Mucosa of rectum (tissue), 2 donors: ENCODE results near the gene TRPM3.

ENCODE experiments used
- H3K27ac ChIP-seq, 2 donors: one replicate each; pipeline ENCODE4 v1.7.0; 2013; ENCODE audit warnings: inconsistent platforms in 2 of 2, low read depth in 2 of 2, low read length in 2 of 2
- H3K27me3 ChIP-seq, 2 donors: one replicate each; pipeline ENCODE4 v1.7.0; 2013; ENCODE audit warnings: low read length in 2 of 2; ENCODE audit not compliant: control insufficient read depth in 2 of 2, insufficient read depth in 2 of 2
- H3K36me3 ChIP-seq, 2 donors: one replicate each; pipeline ENCODE4 v1.7.0; 2013; ENCODE audit warnings: low read length in 2 of 2; ENCODE audit not compliant: control insufficient read depth in 2 of 2, insufficient read depth in 2 of 2
- H3K4me1 ChIP-seq, 2 donors: one replicate each; pipeline ENCODE4 v1.7.0; 2013; ENCODE audit warnings: low read length in 2 of 2, mild to moderate bottlenecking in 1 of 2; ENCODE audit not compliant: control insufficient read depth in 2 of 2, insufficient read depth in 2 of 2
- H3K4me3 ChIP-seq, 2 donors: one replicate each; pipeline ENCODE4 v1.7.0; 2013; ENCODE audit warnings: low read length in 2 of 2
- H3K9ac ChIP-seq, 2 donors: one replicate each; pipeline ENCODE4 v1.7.0; 2013; ENCODE audit warnings: low read length in 2 of 2, low read depth in 1 of 2, mild to moderate bottlenecking in 1 of 2
- H3K9me3 ChIP-seq, 2 donors: one replicate each; pipeline ENCODE4 v1.7.0; 2013; ENCODE audit warnings: low read length in 2 of 2; ENCODE audit not compliant: control insufficient read depth in 2 of 2
- donor health status: healthy.
- donor health status: Normal muscosa, but diverticular disease.

The TRPM3 gene

GRCh38 chr9:71010258-71010657 lies 111.2 kb downstream of the TRPM3 start:
- H3K4me3 ChIP-seq, result no peak overlapping the region
- H3K9me3 ChIP-seq, result no peaks in the 10 kb centered on the region
- H3K9ac ChIP-seq, result no peak overlapping the region
- no peaks in the 10 kb centered on the region for H3K36me3 ChIP-seq
- no peaks in the 10 kb centered on the region for H3K4me1 ChIP-seq
- no peaks in the 10 kb centered on the region for H3K27me3 ChIP-seq
- no peak overlapping the region for H3K27ac ChIP-seq

- Histone ChIP-seq H3K9me3 (peaks cover 3 to 4% of the 10 kb centered on the region in 2 donors), H3K27me3 (no peaks in the 10 kb centered on the region), H3K27ac (no peak overlapping the region), H3K36me3 (no peaks in the 10 kb centered on the region), H3K4me3 (no peak overlapping the region), H3K4me1 (no peaks in the 10 kb centered on the region), H3K9ac (no peak overlapping the region)
These were observed 116.0 kb downstream of the TRPM3 start for GRCh38 chr9:71005456-71005855.

GRCh38 chr9:71004196-71004595 lies 117.2 kb downstream of the TRPM3 start:
- Histone ChIP-seq H3K4me3 (no peak overlapping the region), H3K27me3 (no peaks in the 10 kb centered on the region), H3K36me3 (no peaks in the 10 kb centered on the region), H3K9me3 (peaks cover 3 to 4% of the 10 kb centered on the region in 2 donors), H3K27ac (no peak overlapping the region), H3K9ac (no peak overlapping the region), H3K4me1 (no peaks in the 10 kb centered on the region)

GRCh38 chr9:71003346-71003745 lies 118.1 kb downstream of the TRPM3 start:
- no peak overlapping the region for H3K4me3 ChIP-seq
- no peaks in the 10 kb centered on the region for H3K36me3 ChIP-seq
- H3K27me3 ChIP-seq, result no peaks in the 10 kb centered on the region
- H3K27ac ChIP-seq, result no peak overlapping the region
- H3K9ac ChIP-seq, result no peak overlapping the region
- peaks cover 3 to 4% of the 10 kb centered on the region in 2 donors for H3K9me3 ChIP-seq
- no peaks in the 10 kb centered on the region for H3K4me1 ChIP-seq

GRCh38 chr9:71001780-71002386 lies 119.5 kb downstream of the TRPM3 start:
- Histone ChIP-seq H3K9me3 (peaks cover 3 to 4% of the 10 kb centered on the region in 2 donors), H3K4me1 (no peaks in the 10 kb centered on the region), H3K27ac (no peak overlapping the region)

GRCh38 chr9:70998962-70999361 lies 122.5 kb downstream of the TRPM3 start:
- Histone ChIP-seq H3K9ac (no peak overlapping the region), H3K36me3 (no peaks in the 10 kb centered on the region), H3K4me1 (no peaks in the 10 kb centered on the region), H3K4me3 (no peak overlapping the region), H3K27me3 (no peaks in the 10 kb centered on the region), H3K27ac (no peak overlapping the region), H3K9me3 (no peaks in the 10 kb centered on the region)

More at GRCh38 chr9:71001780-71002386, 119.5 kb downstream of the TRPM3 start:
- H3K36me3 ChIP-seq, result no peaks in the 10 kb centered on the region
- H3K9ac ChIP-seq, result no peak overlapping the region
- no peak overlapping the region for H3K4me3 ChIP-seq
- no peaks in the 10 kb centered on the region for H3K27me3 ChIP-seq

- H3K36me3 ChIP-seq, result no peaks in the 10 kb centered on the region
- H3K4me3 ChIP-seq, result no peak overlapping the region
- H3K9ac ChIP-seq, result no peak overlapping the region
- H3K4me1 ChIP-seq, result no peaks in the 10 kb centered on the region
- H3K27ac ChIP-seq, result no peak overlapping the region
- H3K27me3 ChIP-seq, result no peaks in the 10 kb centered on the region
- H3K9me3 ChIP-seq, result no peaks in the 10 kb centered on the region
These were observed 125.9 kb downstream of the TRPM3 start for GRCh38 chr9:70995511-70995910.

GRCh38 chr9:70994582-70994981 lies 126.8 kb downstream of the TRPM3 start:
- Histone ChIP-seq H3K4me3 (no peak overlapping the region), H3K9me3 (no peaks in the 10 kb centered on the region), H3K4me1 (no peaks in the 10 kb centered on the region), H3K9ac (no peak overlapping the region), H3K36me3 (no peaks in the 10 kb centered on the region), H3K27me3 (no peaks in the 10 kb centered on the region), H3K27ac (no peak overlapping the region)

GRCh38 chr9:70988551-70988950 lies 132.9 kb downstream of the TRPM3 start:
- Histone ChIP-seq H3K4me1 (no peaks in the 10 kb centered on the region), H3K9ac (no peak overlapping the region), H3K9me3 (no peaks in the 10 kb centered on the region), H3K27ac (no peak overlapping the region), H3K36me3 (no peaks in the 10 kb centered on the region), H3K4me3 (no peak overlapping the region), H3K27me3 (no peaks in the 10 kb centered on the region)

GRCh38 chr9:70987986-70988385 lies 133.4 kb downstream of the TRPM3 start:
- Histone ChIP-seq H3K27ac (no peak overlapping the region), H3K27me3 (no peaks in the 10 kb centered on the region), H3K9me3 (no peaks in the 10 kb centered on the region), H3K4me3 (no peak overlapping the region), H3K4me1 (no peaks in the 10 kb centered on the region), H3K36me3 (no peaks in the 10 kb centered on the region), H3K9ac (no peak overlapping the region)

GRCh38 chr9:70986984-70987383 lies 134.4 kb downstream of the TRPM3 start:
- H3K27ac ChIP-seq, result no peak overlapping the region
- no peaks in the 10 kb centered on the region for H3K9me3 ChIP-seq
- H3K4me3 ChIP-seq, result no peak overlapping the region
- H3K27me3 ChIP-seq, result no peaks in the 10 kb centered on the region
- H3K9ac ChIP-seq, result no peak overlapping the region
- no peaks in the 10 kb centered on the region for H3K36me3 ChIP-seq
- H3K4me1 ChIP-seq, result no peaks in the 10 kb centered on the region
